ENCODE measurements around the gene CYP4Z1. TPM values are rescaled to one million over a fixed set of nuclear protein-coding genes. Genes with fewer than 3 reads are reported as not detected.
"Not testable (repeated sequence)": the region's sequence is repeated elsewhere in the genome, so short reads cannot be mapped to it uniquely, and the experiment has no call there.

The CYP4Z1 gene
- total RNA-seq, 1 experiment from 2014 or later = not detected

- not testable (repeated sequence) for H3K36me3 Mint-ChIP-seq (ENCODE audit: insufficient read depth, unreplicated experiment)
Measured at GRCh38 chr1:47143654-47144053, 76.6 kb downstream of the CYP4Z1 start.

GRCh38 chr1:47146495-47146894, 79.5 kb downstream of the CYP4Z1 start:
- H3K27me3 ChIP-seq (replicated peaks; ENCODE audit: control insufficient read depth, insufficient read depth, low read length); DNase-seq; H3K4me3 ChIP-seq (ENCODE audit: low read depth, low read length); H3K4me1 ChIP-seq; intact Hi-C loops (cut with micrococcal nuclease; ENCODE audit: unreplicated experiment); H3K27ac Mint-ChIP-seq (ENCODE audit: unreplicated experiment); POLR2A ChIA-PET; H3K27me3 Mint-ChIP-seq (ENCODE audit: insufficient read depth, unreplicated experiment); H3K36me3 Mint-ChIP-seq (ENCODE audit: insufficient read depth, unreplicated experiment); H3K4me3 Mint-ChIP-seq (ENCODE audit: unreplicated experiment); H3K36me3 ChIP-seq (ENCODE audit: control insufficient read depth, insufficient read depth, low read length); BruUV-seq (replicated peaks); H3K9me3 ChIP-seq; CTCF ChIA-PET: not testable (repeated sequence)
- Mint-ChIP-seq H3K4me1 (ENCODE audit: low read depth, unreplicated experiment) (peaks cover 15% of the 10 kb centered on the region), H3K9me3 (ENCODE audit: unreplicated experiment) (peaks cover 20% of the 10 kb centered on the region)

More at GRCh38 chr1:47143654-47144053, 76.6 kb downstream of the CYP4Z1 start:
- H3K4me3 Mint-ChIP-seq (ENCODE audit: unreplicated experiment); H3K36me3 ChIP-seq (ENCODE audit: control insufficient read depth, insufficient read depth, low read length); POLR2A ChIA-PET; intact Hi-C loops (cut with micrococcal nuclease; ENCODE audit: unreplicated experiment); H3K27me3 ChIP-seq (replicated peaks; ENCODE audit: control insufficient read depth, insufficient read depth, low read length); H3K27ac Mint-ChIP-seq (ENCODE audit: unreplicated experiment); H3K9me3 ChIP-seq; CTCF ChIA-PET; H3K4me3 ChIP-seq (ENCODE audit: low read depth, low read length); H3K4me1 ChIP-seq; BruUV-seq (replicated peaks); H3K27me3 Mint-ChIP-seq (ENCODE audit: insufficient read depth, unreplicated experiment); H3K4me1 Mint-ChIP-seq (ENCODE audit: low read depth, unreplicated experiment): not testable (repeated sequence)
- peak in 1 of 2 experiments; percentile 15 for DNase-seq
- TF ChIP-seq CTCF (IDR thresholded peaks at IDR 0.05; ENCODE audit: insufficient read depth in 1 of 2, low read depth in 1 of 2, low read length in 1 of 2, severe bottlenecking in 1 of 2, unreplicated experiment in 1 of 2) = peak in 1 of 2 experiments; percentile 47
- peaks cover 13% of the 10 kb centered on the region for H3K9me3 Mint-ChIP-seq (ENCODE audit: unreplicated experiment)

GRCh38 chr1:47147047-47147785, 80.2 kb downstream of the CYP4Z1 start:
- ChIA-PET CTCF (no interaction called here), POLR2A (no interaction called here)
- Mint-ChIP-seq H3K9me3 (ENCODE audit: unreplicated experiment) (peaks cover 20% of the 10 kb centered on the region), H3K4me1 (ENCODE audit: low read depth, unreplicated experiment) (peaks cover 15% of the 10 kb centered on the region), H3K4me3 (ENCODE audit: unreplicated experiment) (no peak overlapping the region), H3K27me3 (ENCODE audit: insufficient read depth, unreplicated experiment) (no peaks in the 10 kb centered on the region), H3K36me3 (ENCODE audit: insufficient read depth, unreplicated experiment) (no peaks in the 10 kb centered on the region), H3K27ac (ENCODE audit: unreplicated experiment) (no peak overlapping the region)
- no peak for DNase-seq
- Histone ChIP-seq H3K4me1 (no peaks in the 10 kb centered on the region), H3K36me3 (ENCODE audit: control insufficient read depth, insufficient read depth, low read length) (no peaks in the 10 kb centered on the region), H3K27me3 (replicated peaks; ENCODE audit: control insufficient read depth, insufficient read depth, low read length) (no peaks in the 10 kb centered on the region), H3K9me3 (no peaks in the 10 kb centered on the region), H3K4me3 (ENCODE audit: low read depth, low read length) (no peak overlapping the region)
- intact Hi-C loops (cut with micrococcal nuclease; ENCODE audit: unreplicated experiment) = no loop called here
- TF ChIP-seq CTCF (IDR thresholded peaks at IDR 0.05; ENCODE audit: insufficient read depth in 1 of 2, low read depth in 1 of 2, low read length in 1 of 2, severe bottlenecking in 1 of 2, unreplicated experiment in 1 of 2) = no peak
- BruUV-seq (replicated peaks) = no TSS peak

- H3K4me3 ChIP-seq (ENCODE audit: low read depth, low read length); intact Hi-C loops (cut with micrococcal nuclease; ENCODE audit: unreplicated experiment); H3K36me3 Mint-ChIP-seq (ENCODE audit: insufficient read depth, unreplicated experiment); H3K36me3 ChIP-seq (ENCODE audit: control insufficient read depth, insufficient read depth, low read length); H3K27me3 ChIP-seq (replicated peaks; ENCODE audit: control insufficient read depth, insufficient read depth, low read length); H3K4me1 ChIP-seq; H3K9me3 ChIP-seq; CTCF ChIA-PET; H3K27me3 Mint-ChIP-seq (ENCODE audit: insufficient read depth, unreplicated experiment); H3K27ac Mint-ChIP-seq (ENCODE audit: unreplicated experiment); POLR2A ChIA-PET; BruUV-seq (replicated peaks); H3K4me3 Mint-ChIP-seq (ENCODE audit: unreplicated experiment): not testable (repeated sequence)
- DNase-seq = peak in 1 of 2 experiments; percentile 15
- H3K4me1 Mint-ChIP-seq (ENCODE audit: low read depth, unreplicated experiment) = peaks cover 15% of the 10 kb centered on the region
- H3K9me3 Mint-ChIP-seq (ENCODE audit: unreplicated experiment) = peaks cover 22% of the 10 kb centered on the region
Measured at GRCh38 chr1:47149162-47149561, 82.1 kb downstream of the CYP4Z1 start.

- H3K27me3 Mint-ChIP-seq (ENCODE audit: insufficient read depth, unreplicated experiment); H3K27me3 ChIP-seq (replicated peaks; ENCODE audit: control insufficient read depth, insufficient read depth, low read length); H3K4me3 ChIP-seq (ENCODE audit: low read depth, low read length); POLR2A ChIA-PET; DNase-seq; H3K36me3 Mint-ChIP-seq (ENCODE audit: insufficient read depth, unreplicated experiment); BruUV-seq (replicated peaks); H3K4me3 Mint-ChIP-seq (ENCODE audit: unreplicated experiment); H3K4me1 ChIP-seq; H3K36me3 ChIP-seq (ENCODE audit: control insufficient read depth, insufficient read depth, low read length); H3K4me1 Mint-ChIP-seq (ENCODE audit: low read depth, unreplicated experiment); CTCF ChIA-PET; H3K9me3 ChIP-seq; H3K27ac Mint-ChIP-seq (ENCODE audit: unreplicated experiment); intact Hi-C loops (cut with micrococcal nuclease; ENCODE audit: unreplicated experiment): not testable (repeated sequence)
- H3K9me3 Mint-ChIP-seq (ENCODE audit: unreplicated experiment) = peaks cover 23% of the 10 kb centered on the region
Measured at GRCh38 chr1:47156457-47156856, 89.4 kb downstream of the CYP4Z1 start.

GRCh38 chr1:47157957-47158356, 90.9 kb downstream of the CYP4Z1 start:
- intact Hi-C loops (cut with micrococcal nuclease; ENCODE audit: unreplicated experiment); BruUV-seq (replicated peaks): not testable (repeated sequence)

More at GRCh38 chr1:47157957-47158356, 90.9 kb downstream of the CYP4Z1 start:
- H3K4me1 Mint-ChIP-seq (ENCODE audit: low read depth, unreplicated experiment); H3K4me3 Mint-ChIP-seq (ENCODE audit: unreplicated experiment); H3K36me3 ChIP-seq (ENCODE audit: control insufficient read depth, insufficient read depth, low read length); DNase-seq; H3K4me3 ChIP-seq (ENCODE audit: low read depth, low read length); H3K27me3 ChIP-seq (replicated peaks; ENCODE audit: control insufficient read depth, insufficient read depth, low read length); H3K27ac Mint-ChIP-seq (ENCODE audit: unreplicated experiment); H3K9me3 ChIP-seq; H3K4me1 ChIP-seq; POLR2A ChIA-PET; CTCF ChIA-PET; H3K27me3 Mint-ChIP-seq (ENCODE audit: insufficient read depth, unreplicated experiment); H3K36me3 Mint-ChIP-seq (ENCODE audit: insufficient read depth, unreplicated experiment): not testable (repeated sequence)
- H3K9me3 Mint-ChIP-seq (ENCODE audit: unreplicated experiment) = peaks cover 24% of the 10 kb centered on the region

Measured in Caco-2 (cell line).